ENCODE results near the gene TGM3.
"Not testable (repeated sequence)": the region's sequence is repeated elsewhere in the genome, so short reads cannot be mapped to it uniquely, and the experiment has no call there.

TGM3 gene

DNA sequence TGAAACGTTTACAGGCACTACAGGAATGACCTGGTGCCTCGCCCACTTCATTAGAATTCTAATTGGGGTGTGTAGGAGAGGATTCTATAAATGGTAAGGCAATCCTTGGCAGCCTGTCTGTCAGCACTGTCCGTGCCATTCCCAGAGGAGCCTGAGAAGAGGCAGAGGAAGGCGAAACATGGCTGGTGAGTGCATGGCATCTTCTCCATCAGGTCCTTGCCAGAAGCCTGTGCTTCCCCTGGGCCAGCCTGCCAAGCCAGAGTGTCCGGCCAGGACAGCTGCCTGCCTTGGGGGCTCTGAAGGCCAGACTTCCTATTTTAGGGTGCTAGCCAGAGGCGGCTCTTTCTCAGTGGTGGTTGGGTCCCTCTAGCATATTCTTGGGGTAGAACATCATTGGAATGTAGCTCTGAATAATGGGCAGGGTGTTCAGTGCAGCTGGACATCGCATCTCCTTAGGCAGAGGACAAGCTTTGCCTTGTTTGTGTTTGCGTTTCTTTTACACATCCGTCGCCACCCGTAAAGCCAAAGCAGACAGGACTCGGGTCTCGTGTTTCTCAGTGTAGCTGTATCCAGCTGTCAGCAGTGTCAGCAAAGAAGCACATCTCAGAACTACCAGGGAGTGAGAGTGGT is at the start of gene TGM3:
Gene TGM3, plus strand, starts transcription at position 116 of the 630 bp plus-strand sequence. Its CDS starts 63 bp downstream, at position 179.
- no peak for DNase-seq

DNA sequence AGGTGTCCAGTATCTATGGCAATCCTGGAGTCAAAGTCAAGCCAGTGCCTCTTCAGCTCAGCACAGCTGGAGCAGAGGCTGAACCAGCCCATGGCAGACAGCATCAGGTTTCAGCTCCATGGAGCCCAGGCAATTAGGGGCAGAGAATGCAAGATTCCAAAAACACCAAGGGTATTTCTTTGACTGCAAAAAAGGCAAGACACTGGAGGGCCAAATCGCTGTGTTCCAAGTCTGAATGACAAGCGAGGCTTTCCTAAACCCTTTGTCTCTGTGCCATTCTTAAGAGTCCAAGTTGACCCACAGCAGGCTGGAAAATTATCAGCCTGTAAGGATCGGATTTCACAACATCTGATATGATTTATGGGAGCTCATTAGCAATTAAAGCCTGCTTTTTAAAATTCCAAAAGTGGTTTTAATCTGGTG is 49.7 kb upstream of the TGM3 start:
- no peak for DNase-seq

GRCh38 chr20:2248837-2249236 is 47.0 kb upstream of the TGM3 start:
- no peak for DNase-seq

DNA sequence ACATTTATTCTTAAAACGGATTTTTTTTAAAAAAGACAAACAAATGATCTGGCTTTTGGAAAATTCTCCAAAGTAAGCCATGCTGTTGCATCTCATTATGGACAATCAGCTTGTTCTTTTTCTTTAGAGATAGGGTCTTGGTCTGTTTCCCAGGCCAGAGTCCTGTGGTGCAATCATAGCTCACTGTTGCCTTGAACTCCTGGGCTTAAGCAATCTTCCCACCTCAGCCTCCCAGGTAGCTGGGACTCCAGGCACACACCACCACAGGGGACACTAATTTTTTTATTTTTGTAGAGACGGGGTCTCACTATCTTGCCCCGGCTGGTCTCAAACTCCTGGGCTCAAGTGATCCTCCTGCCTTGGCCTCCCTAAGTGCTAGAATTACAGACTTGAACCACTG is 45.9 kb upstream of the TGM3 start:
- DNase-seq: no peak

DNA sequence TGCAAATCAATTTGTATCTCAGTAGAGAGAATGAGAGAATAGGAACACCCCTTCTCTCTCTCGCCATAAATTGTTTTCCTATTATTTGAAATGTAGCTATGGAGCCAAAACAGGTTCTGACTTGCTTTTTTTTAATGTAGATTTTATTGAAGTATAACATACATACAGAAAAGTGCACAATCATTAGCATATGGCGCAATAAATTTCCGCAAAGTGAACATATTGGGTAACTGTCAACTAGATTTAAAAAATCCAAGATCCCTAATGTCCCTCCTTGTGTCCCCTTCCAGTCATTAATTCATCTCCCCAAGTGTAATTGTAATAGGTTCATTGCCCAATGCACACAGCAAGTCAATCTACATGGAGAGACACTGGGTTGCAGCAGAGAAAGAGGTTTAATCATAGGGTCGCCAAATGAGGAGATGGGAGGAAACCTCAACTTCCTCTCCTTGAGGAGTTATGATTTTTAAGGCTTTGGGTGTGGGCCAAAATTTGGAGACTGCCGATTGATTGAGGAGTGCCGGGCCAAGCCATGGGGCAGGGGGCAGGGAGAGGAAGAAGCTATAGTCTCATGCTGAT is 43.3 kb upstream of the TGM3 start:
- peak; percentile 54 for DNase-seq

GRCh38 chr20:2253256-2253655 is 42.5 kb upstream of the TGM3 start:
- DNase-seq: no peak

- no peak for DNase-seq
Observed at GRCh38 chr20:2254333-2254732, 41.5 kb upstream of the TGM3 start.

DNA sequence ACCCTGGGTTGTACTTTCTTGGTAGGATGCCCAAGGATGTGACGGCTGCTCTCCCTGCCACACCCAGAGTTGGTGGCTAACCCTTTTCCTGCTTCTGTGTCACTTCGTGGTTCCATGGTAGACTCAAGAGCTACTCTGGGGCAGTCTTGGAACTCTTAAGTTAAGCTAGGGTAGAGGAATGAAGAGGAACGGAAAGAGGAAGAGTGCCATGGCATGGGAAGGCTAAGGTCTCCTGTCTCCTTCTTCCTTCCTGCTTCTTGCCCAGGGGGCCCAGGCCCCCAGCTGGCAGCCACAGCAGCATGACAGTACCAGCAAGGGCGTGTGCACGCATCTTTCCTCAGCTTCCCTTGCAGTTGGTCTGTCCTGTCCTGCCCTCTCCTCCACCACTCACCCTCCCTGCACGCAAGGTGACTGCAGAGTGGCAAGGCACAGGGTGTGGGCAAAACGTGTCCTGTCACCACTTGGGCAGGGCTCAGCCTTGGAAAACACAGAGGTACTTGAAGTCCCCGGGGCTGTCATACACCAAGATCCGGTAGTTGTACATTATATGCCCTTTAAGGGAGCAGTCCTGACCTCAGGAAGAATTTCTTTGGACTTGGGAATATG is 39.8 kb upstream of the TGM3 start:
- DNase-seq: peak; percentile 78

DNA sequence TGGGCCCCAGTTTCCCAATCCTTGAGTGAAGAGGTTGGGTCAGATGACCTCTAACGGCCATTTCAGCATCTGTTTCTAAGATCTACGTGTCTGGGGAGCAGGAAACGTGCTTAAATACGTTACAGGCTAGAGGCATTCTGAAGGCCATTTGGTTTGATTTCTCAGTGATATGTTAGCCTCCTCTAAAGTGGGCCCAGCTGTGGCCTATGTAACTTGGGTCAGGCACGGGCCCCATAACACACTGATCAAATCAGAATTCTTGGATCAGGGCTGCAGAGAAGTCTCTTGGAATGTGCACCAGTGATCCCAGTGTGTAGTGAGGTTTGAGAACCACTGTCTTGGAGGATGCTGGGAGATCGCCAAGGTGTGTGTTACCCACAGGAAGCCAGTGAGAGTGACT is 36.1 kb upstream of the TGM3 start:
- DNase-seq: no peak

DNA sequence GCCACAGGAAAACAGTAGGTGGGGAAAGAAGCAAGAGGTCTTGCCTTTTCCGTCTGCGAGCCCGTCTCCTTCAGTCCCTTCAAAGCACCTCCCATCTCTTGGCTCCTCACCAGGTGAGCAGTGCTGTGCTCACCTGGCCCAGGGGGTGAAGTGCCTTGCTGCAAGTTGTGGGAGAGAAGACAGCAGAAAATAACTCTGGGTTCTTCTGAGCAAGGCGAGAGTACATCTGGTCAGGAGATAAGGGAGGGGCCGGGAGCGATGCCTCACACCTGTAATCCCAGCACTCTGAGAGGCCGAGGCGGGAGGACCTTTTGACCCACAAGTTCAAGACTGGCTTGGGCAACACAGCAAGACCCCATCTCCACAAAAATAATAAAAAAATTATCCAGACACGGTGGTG is 35.6 kb upstream of the TGM3 start:
- no peak for DNase-seq

- DNase-seq: no peak
Observed at GRCh38 chr20:2261046-2261485, 34.7 kb upstream of the TGM3 start.

GRCh38 chr20:2261629-2262028 is 34.2 kb upstream of the TGM3 start:
- no peak for DNase-seq

- no peak for DNase-seq
Observed at GRCh38 chr20:2264118-2264517, 31.7 kb upstream of the TGM3 start.

DNA sequence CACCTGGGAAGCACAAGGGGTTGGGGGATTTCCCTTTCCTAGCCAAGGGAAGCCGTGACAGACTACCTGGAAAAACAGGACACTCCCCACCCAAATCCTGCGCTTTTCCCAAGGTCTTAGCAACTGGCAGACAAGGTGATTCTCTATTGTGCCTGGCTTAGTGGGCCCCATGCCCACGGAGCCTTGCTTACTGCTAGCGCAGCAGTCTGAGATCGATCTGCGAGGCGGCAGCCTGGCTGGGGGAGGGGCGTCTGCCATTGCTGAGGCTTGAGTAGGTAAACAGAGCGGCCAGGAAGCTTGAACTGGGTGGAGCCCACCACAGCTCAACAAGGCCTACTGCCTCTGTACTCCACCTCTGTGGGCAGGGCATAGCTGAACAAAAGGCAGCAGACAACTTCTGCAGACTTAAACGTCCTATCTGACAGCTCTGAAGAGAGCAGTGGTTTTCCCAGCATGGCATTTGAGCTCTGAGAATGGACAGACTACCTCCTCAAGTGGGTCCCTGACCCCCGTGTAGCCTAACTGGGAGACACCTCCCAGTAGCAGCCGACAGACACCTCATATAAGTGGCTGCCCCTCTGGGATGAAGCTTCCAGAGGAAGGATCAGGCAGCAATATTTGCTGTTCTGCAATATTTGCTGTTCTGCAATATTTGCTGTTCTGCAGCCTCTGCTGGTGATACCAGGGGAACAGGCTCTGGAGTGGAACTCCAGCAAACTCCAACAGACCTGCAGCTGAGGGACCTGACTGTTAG is 31.0 kb upstream of the TGM3 start:
- not testable (repeated sequence) for DNase-seq

DNA sequence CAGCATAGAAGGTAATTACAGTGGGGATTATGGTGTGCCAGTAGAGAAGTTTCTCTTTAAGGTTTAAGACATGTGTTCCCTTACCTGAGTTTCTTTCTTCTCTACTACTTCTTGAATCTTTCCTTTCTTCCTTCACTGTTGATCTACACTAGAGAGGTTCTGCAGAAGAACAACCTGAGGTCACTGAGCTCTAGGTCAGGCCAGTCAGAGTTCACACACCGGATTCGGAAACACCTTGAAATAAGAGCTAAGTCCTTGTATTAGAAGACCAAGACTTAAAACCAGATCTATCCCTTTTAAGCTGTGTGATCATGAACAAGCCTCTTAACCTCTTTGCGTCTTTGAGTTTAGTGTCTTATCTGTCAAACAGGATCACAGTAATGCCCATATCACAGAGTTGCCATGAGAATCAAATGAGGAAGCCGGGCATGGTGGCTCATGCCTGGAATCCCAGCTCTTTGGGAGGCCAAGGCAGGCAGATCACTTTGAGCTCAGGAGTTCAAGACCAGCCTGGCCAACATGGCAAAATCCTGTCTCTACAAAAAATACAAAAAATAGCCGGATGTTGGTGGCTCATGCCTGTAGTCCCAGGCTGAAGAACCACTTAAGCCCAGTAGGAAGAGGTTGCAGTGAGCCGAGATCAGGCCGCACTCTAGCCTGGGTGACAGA is 22.0 kb upstream of the TGM3 start:
- DNase-seq: no peak

DNA sequence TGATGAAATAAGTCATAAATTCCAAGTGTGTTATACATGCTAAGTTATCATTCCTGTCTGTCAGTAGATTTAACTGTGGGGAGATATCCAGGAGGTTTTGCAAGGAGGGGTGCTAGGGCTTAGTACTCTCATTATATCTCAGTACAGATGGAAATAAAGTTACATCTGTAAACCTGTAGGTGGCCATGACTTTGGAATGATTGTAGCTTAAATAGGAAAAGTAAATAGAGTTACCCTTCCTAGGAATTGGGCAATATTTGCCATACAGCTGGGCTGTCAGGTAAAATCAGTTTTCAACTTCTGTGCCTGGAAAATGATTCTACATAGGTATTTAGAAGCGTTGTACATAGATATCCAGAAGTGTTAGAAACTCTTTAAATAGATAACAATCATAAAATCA is 19.8 kb upstream of the TGM3 start:
- no peak for DNase-seq

DNA sequence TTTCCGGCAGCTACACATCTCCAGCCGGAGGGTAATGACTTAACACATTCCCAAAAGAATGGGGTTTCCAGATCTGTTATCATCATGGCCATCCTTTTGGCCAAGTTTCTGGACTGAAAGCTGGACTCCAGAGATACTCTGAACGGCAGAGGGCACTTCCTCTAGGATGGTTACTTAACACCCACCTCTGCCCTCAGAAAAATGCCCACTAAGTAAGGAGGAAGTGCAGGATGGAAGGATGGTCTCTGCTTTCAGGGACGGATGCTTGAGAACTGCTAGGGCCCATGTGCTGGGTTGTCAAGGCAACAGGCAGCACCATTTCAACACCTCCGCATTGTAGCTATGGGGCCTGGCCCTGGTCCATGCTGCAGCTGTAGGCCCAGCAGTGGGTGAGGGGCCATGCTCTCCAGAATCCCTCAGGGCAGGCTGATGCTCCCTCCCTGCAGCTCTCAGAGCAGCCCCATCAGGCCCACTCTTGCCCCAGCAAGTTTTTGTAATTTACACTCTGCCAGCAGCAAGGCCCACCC is 16.5 kb upstream of the TGM3 start:
- DNase-seq: peak; percentile 23

DNA sequence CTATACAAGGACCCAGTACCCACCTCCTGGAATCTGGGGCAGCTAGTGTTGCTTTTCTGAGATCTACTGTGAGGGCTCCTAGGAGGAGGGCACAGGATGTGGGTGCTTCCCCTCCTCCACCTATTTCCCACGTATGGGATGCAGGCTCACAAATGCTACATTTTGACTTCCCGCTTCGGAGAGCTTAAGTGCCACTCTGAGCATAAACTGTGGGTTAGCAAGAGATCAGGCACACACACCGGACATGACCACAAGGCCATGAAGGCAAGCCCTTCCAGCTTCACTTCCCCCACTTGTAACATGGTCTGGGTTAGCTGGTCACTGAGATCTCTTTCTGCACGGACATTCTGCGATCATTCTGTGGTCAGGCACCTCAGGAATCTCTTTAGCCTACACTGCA is 15.7 kb upstream of the TGM3 start:
- peak; percentile 89 for DNase-seq

DNA sequence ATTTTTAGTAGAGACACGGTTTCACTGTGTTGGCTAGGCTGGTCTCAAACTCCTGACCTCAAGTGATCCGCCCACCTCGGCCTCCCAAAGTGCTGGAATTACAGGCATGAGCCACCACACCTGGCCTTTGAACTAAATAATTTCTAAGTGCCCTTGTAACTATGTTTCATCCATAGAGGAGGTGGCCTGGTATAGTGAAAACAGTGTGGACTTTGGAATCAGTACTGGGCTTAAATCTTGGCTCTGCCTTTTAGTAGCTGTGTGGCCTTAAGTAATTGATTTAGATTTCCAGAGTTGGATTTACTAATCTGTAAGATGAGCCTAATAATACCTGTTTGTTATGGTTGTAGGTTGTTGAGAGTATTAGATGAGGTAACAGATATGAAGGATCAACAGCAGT is 14.2 kb upstream of the TGM3 start:
- no peak for DNase-seq

DNA sequence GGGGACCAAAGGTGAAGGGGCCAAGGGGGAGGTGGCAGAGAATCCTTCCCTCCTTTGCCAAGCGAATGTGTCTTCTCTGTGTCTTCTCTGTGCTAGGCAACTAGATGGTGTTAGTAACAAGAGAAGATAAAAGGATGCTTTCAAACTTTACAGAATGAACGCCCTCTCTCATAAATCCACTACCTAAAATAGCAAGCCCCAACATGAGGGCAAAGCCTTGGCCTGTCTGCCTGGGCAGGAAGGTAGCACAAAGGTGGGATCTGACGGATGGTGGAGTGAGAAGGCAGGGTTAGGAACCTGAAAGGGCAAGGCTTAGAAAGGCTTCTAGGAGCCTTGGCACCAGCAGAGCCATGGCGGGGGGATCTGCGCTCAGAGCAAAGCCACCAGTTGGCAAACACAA is 13.6 kb upstream of the TGM3 start:
- DNase-seq: no peak

- no peak for DNase-seq
Observed at GRCh38 chr20:2283706-2284423, 11.9 kb upstream of the TGM3 start.

DNA sequence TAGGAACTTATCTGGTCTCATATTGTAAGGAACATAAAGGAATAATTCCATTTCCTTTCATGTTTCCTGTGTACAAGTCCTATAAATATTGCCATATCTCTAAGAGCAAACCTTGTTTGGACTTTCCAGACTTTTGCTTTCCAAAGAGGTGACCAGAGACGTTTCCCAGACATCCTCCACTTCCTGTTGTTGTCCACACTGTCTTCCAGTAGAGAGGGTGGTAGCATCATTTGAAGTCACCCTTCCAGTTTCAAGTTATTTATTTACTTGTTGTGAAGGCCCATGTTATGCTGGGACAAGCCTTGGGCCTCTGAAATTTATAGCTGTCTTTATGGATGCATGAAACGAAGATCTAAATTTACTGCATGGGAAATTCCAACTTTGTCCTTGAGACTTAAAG is 10.6 kb upstream of the TGM3 start:
- no peak for DNase-seq

Data from MV-4-11 (cell line).